Epithelial cell of prostate (primary cell): ENCODE results near the gene CCR8.
A peak's percentile ranks its signal among the peaks of the same experiment; 100 is the strongest.
"Not testable (repeated sequence)": the region's sequence is repeated elsewhere in the genome, so short reads cannot be mapped to it uniquely, and the experiment has no call there.

Experiments used
- DNase-seq: peaks from one replicate; pipeline ENCODE4 v3.0.0-alpha.2; 2011; ENCODE audit warnings: low read depth, low spot score
- H3K27ac ChIP-seq: fragments of 450-650 bp; 2 replicates; pipeline ENCODE4 v1.5.1; 2017; ENCODE audit warnings: mild to moderate bottlenecking

Gene CCR8

GRCh38 chr3:39313289-39313688, 16.2 kb upstream of the CCR8 start:
- no peak overlapping the region for H3K27ac ChIP-seq
- DNase-seq, result no peak

DNA sequence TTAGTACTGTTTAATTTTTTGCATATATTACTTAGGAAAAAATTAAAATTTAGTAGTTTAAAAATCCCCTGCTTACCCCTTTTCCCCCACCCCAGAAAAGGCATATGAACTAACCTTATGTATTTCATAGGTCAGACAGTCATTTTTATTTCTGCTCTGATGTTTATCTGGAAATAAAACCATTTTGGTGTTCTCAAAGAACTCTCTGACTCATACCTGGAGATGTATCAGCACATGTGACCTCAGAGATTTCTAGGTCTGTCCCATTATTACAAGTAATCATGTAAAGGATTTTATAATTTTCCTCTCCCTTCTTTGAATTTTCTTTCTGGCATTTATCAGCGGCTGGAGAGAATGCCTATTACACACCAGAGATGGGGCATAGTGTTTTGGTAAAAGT, 14.1 kb upstream of the CCR8 start:
- DNase-seq, result no peak
- no peak overlapping the region for H3K27ac ChIP-seq

DNA sequence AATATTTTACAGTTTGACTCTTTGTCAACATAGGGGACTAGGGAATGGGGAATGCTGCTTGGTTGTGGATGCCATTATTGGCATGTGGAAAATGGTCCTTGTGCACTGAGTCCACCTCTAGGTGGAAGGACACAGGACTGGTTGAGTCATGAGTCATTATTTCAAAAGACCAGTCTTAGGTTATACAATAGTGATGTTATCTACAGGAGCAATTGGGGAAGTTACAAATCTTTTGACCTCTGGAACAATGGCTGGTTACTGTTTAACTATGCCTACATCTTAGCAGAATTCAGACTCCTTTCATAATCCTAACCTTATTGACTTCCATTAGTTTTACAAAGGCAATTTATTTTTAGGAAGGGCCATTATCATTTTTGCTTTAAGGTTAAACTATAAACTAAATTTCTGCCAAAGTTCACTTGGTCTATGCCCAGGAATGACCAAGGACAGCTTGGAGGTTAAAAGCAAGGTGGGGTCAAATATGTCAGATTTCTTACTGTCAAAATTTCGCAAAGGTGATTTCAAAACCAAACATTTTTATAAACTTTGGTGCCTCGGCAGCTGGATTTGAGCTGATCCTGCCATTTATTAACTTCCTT, 11.8 kb upstream of the CCR8 start:
- peak overlapping the region; percentile 34 for H3K27ac ChIP-seq
- no peak for DNase-seq

DNA sequence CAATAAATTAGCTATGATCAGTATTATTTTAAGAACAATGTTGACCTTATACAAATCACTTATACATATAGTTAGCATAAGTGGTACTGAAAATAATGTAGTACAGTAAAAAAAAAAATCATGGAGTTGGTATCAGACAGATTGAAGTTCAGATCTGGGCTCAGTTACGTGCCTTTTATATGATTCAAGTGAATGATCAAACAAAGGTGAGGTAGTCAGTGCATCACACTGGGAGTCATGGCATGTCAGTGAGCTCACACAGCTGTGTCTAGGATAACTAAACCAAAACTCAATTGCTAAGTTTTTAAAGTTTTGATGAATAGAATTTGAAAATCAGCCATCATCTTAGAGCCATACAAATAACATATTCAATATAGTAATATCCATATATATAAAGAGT, 11.2 kb upstream of the CCR8 start:
- peak; percentile 14 for DNase-seq
- H3K27ac ChIP-seq, result peak overlapping the region; percentile 34

- no peak for DNase-seq
- H3K27ac ChIP-seq, result no peak overlapping the region
These were observed 10.3 kb upstream of the CCR8 start for GRCh38 chr3:39319249-39319648.

DNA sequence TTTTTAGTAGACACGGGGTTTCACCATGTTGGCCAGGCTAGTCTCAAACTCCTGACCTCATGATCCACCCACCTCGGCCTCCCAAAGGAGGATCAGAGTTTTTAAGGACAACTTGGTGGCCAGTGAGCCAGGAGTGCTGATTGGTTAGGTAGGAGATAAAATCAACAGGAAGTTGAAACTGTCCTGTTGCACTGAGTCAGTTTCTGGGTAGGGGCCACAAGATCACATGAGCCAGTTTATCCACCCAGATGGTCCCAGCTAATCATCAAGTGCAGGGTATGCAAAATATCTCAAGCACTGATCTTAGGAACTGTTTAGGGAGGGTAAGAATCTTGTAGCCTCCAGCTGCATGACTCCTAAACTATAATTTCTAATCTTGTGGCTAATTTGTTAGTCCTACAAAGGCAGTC, 7.9 kb upstream of the CCR8 start:
- H3K27ac ChIP-seq, DNase-seq: not testable (repeated sequence)

- not testable (repeated sequence) for DNase-seq, H3K27ac ChIP-seq
These were observed 7.2 kb upstream of the CCR8 start for GRCh38 chr3:39322209-39322715.

- DNase-seq, result no peak
- no peak overlapping the region for H3K27ac ChIP-seq
These were observed 6.6 kb upstream of the CCR8 start for GRCh38 chr3:39322936-39323335.

DNA sequence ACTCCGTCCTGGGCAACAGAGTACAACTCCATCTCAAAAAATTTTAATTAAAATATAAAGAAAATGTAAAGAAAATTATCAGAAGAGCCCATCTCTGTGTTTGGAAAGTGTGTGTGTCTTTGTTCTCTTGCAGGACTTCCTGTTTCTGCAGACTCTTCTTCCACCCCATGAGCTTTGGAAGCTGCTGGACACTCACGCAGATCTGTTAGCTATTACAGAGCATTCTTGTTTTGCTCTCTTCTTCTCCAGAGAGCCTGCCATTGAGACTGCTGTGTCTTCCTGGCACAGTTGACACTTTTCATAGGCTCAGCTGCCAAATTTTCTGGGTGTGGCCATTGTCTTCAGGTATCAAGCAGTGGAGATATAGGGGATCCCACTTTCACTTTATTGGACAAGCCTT, 6.0 kb upstream of the CCR8 start:
- DNase-seq, result no peak

DNA sequence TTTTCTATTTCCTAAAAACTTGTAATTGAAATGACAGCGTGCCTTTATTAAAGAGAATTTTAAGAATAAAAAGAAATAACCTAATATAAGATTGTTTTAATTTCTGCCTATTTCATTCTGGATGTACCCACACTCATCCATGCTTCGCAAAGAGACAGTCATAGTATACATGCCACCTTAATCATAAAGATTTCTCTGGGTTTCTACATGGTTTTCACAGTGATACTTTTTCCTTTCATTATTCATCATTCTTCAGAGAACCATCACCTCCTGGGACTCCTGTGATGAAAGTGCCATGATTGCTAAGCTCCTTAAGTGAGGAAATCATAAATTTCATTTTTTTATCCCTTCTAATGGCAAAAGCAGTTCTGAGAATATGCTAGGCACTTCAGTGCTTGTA, 4.3 kb upstream of the CCR8 start:
- no peak for DNase-seq
- no peak overlapping the region for H3K27ac ChIP-seq

More for the DNA sequence above, 6.0 kb upstream of the CCR8 start:
- H3K27ac ChIP-seq, result no peak overlapping the region

- H3K27ac ChIP-seq, result no peak overlapping the region
- no peak for DNase-seq
These were observed 2.3 kb upstream of the CCR8 start for GRCh38 chr3:39327053-39327745.

DNA sequence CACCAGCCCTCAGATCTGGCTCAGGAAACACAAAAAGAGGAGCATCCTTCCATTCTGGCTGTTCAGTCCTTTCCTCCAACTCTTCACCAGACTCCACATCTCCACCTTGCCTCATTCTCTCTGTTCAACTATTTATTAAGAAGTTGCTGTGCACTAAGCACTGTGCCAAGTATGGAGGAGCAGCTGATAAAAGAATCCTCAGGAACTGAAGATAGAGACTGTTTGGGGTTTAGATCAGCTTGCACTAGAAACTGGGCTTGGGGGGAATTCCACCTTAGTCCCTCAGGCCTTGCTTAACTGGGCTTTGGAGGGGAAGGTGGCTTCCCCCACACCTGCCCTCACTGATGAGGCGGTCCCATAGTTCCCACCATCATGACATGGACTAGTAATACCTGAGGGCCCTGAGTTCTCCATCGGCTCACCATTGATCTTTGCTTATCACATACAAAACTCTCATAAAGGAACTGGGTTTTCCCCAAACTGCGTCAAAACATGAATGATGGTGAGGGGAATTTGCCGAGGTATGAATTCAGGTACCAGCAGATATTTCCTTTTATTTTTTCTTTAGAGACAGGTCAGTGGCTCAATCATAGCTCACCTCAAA, 1.7 kb upstream of the CCR8 start:
- H3K27ac ChIP-seq, result no peak overlapping the region
- DNase-seq, result no peak

- no peak overlapping the region for H3K27ac ChIP-seq
- no peak for DNase-seq
These were observed 1.3 kb downstream of the CCR8 start for GRCh38 chr3:39330824-39331223.

- H3K27ac ChIP-seq, result no peak overlapping the region
These were observed 3.0 kb downstream of the CCR8 start for GRCh38 chr3:39332525-39332924.

GRCh38 chr3:39333607-39334006, 4.1 kb downstream of the CCR8 start:
- DNase-seq, result no peak
- no peak overlapping the region for H3K27ac ChIP-seq

More at GRCh38 chr3:39332525-39332924, 3.0 kb downstream of the CCR8 start:
- no peak for DNase-seq

DNA sequence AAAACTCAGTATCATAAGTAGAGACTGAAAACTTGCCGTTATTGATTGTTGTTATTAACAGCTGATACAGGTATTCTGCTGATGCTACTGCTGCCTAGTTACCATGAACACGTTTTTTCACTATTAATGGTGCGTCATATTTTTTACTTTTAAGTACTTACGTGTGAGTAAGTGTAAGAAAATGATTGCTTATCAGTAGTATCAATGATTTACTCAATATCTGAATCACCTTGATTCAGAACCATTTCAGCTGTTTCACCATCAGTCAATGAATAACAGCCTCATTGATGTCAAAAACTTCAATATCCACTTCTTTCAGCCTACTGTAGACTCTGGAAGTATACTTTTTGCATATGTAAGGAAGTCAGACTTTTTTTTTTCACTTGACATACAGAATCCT, 4.7 kb downstream of the CCR8 start:
- no peak for DNase-seq
- no peak overlapping the region for H3K27ac ChIP-seq

- no peak overlapping the region for H3K27ac ChIP-seq
- DNase-seq, result no peak
These were observed 8.7 kb downstream of the CCR8 start for GRCh38 chr3:39338201-39338600.

- DNase-seq, result no peak
These were observed 9.6 kb downstream of the CCR8 start for GRCh38 chr3:39339086-39339485.

DNA sequence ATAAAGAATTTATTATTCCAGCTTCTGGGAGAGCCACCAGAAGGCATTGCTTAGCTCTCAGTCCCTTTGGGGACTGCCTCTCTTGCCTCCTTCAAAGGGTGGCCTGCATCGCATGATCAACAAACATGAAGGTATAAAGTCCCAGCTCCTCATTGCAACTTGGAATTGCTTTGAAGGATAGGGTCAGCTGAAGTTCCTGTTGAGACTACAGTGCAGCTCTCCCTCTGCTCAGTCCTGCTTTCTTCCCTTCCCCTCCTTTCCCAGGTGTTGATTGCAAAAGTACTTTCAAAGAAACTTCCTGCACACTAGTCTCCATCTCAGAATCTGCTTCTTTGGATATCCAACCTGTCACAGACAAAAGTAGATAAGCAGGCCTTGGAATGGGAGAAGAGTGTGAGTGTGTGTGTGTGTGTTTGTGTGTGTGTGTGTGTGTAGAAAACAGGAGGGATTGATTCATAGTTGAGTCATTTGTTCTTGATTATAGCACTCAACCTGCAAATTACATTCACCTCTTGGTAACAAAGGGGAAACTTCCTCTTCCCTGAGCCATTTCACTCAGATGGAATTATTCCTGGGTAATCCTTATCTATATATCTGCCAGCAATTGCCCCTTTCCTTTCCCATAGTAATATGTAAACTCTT, 13.7 kb downstream of the CCR8 start:
- DNase-seq, result peak; percentile 55
- H3K27ac ChIP-seq, result no peak overlapping the region

More at GRCh38 chr3:39339086-39339485, 9.6 kb downstream of the CCR8 start:
- no peak overlapping the region for H3K27ac ChIP-seq

GRCh38 chr3:39343760-39344159, 14.3 kb downstream of the CCR8 start:
- no peak for DNase-seq
- no peak overlapping the region for H3K27ac ChIP-seq

DNA sequence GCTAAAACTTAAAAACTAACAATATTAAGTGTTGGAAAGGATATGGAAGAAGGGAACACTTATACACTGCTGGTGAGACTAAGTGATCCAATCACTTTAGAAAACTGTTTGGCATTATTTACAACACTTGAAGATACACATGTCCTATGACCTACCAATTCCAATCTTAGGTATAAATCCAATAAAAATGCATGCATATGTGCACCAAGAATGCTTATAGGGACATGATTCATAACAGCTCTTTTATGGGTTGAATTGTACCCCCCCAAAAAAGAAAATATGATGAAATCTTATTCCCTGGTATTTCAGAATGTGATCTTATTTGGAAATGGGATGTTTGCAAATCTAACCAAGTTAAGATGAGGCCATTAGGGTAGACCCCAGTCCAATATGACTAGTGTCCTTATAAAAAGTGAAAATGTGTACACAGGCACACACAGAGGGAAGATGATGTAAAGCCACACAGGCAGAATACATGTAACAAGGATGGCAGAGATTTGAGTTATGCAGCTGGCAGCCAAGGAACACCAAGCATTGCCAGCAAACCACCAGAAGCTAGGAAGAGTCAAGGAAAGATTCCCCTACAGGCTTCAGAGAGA, 15.3 kb downstream of the CCR8 start:
- no peak for DNase-seq

More for the DNA sequence above, 15.3 kb downstream of the CCR8 start:
- H3K27ac ChIP-seq, result no peak overlapping the region
